Myocyte (in vitro differentiated cells): ENCODE results near the gene SPHK2. TPM values are rescaled to one million over a fixed set of nuclear protein-coding genes. Genes with fewer than 3 reads are reported as not detected.
"Not testable (repeated sequence)": the region's sequence is repeated elsewhere in the genome, so short reads cannot be mapped to it uniquely, and the experiment has no call there.

ENCODE experiments used
- DNase-seq: peaks from one replicate; pipeline ENCODE4 v3.0.0-alpha.2; 2012; ENCODE audit warnings: low read depth
- total RNA-seq: library from RNA; depleted of rRNA; stranded (reverse); fragments of >200 nt; gene quantifications from 2 replicates; pipeline ENCODE4 v1.2.3, GENCODE V29; 2014

The SPHK2 gene
- total RNA-seq, 1 donor from 2014 or later: 11.0 TPM

GRCh38 chr19:48656840-48657474 lies 37.7 kb downstream of the SPHK2 start:
- DNase-seq: peak; percentile 77

GRCh38 chr19:48657828-48658227 lies 38.5 kb downstream of the SPHK2 start:
- DNase-seq: not testable (repeated sequence)

GRCh38 chr19:48658483-48658882 lies 39.2 kb downstream of the SPHK2 start:
- DNase-seq: no peak

GRCh38 chr19:48659768-48660167 lies 40.5 kb downstream of the SPHK2 start:
- no peak for DNase-seq

GRCh38 chr19:48660852-48661710 lies 41.8 kb downstream of the SPHK2 start:
- DNase-seq: peak; percentile 88

GRCh38 chr19:48661711-48662090 lies 42.4 kb downstream of the SPHK2 start:
- no peak for DNase-seq

GRCh38 chr19:48663667-48664066 lies 44.4 kb downstream of the SPHK2 start:
- DNase-seq: no peak

- no peak for DNase-seq
Observed at GRCh38 chr19:48664476-48664875, 45.2 kb downstream of the SPHK2 start.

- DNase-seq: no peak
Observed at GRCh38 chr19:48665786-48666185, 46.5 kb downstream of the SPHK2 start.

GRCh38 chr19:48668332-48668731 lies 49.0 kb downstream of the SPHK2 start:
- DNase-seq: no peak

GRCh38 chr19:48668761-48669160 lies 49.5 kb downstream of the SPHK2 start:
- DNase-seq: no peak

GRCh38 chr19:48669903-48670668 lies 50.8 kb downstream of the SPHK2 start:
- DNase-seq: no peak

- DNase-seq: no peak
Observed at GRCh38 chr19:48670699-48671445, 51.6 kb downstream of the SPHK2 start.

- DNase-seq: no peak
Observed at GRCh38 chr19:48671446-48671995, 52.2 kb downstream of the SPHK2 start.

GRCh38 chr19:48672994-48673393 lies 53.7 kb downstream of the SPHK2 start, which contains the start of gene NTN5:
Gene NTN5, minus strand, starts transcription at chr19:48673017. Its CDS starts 2,031 bp downstream, at chr19:48670986.
- no peak for DNase-seq

GRCh38 chr19:48673436-48674100 lies 54.3 kb downstream of the SPHK2 start:
- DNase-seq: no peak

GRCh38 chr19:48674216-48674809 lies 55.0 kb downstream of the SPHK2 start:
- DNase-seq: no peak

GRCh38 chr19:48674921-48675824 lies 55.9 kb downstream of the SPHK2 start:
- peak; percentile 89 for DNase-seq

- DNase-seq: no peak
Observed at GRCh38 chr19:48676487-48676886, 57.2 kb downstream of the SPHK2 start.
